Measurements from ENCODE around the gene EDNRA.

The EDNRA gene

DNA sequence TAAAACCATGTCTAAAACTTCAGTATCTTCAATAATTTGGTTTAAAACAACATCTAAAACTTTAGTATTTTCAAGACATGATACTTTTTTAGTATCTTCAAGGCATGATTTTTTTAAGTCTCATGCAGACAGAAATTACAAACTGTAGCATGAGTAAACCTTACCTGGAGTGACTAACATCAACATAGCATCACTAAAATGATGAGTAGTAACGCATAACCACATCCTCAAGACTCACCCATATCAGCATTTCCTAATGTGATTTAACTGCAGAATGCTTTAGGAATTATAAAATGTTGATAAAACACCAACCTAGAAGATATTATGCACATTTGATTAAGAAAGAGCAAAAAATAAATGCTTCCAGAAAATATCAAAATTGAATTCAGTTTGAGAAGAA lies 19.7 kb upstream of the EDNRA start:
- Histone ChIP-seq H3K27ac (no peak overlapping the region), H3K4me3 (ENCODE audit: low read depth in 1 of 2, low read length in 1 of 2) (no peak overlapping the region), H3K27me3 (no peaks in the 10 kb centered on the region), H3K9me3 (no peaks in the 10 kb centered on the region), H3K4me1 (ENCODE audit: control insufficient read depth in 1 of 2, insufficient read depth in 1 of 2, low read depth in 1 of 2, low read length in 1 of 2) (no peaks in the 10 kb centered on the region), H3K36me3 (no peaks in the 10 kb centered on the region)
- no peak for TF ChIP-seq CTCF (IDR thresholded peaks at IDR 0.05)

- Histone ChIP-seq H3K27ac (no peak overlapping the region), H3K27me3 (no peaks in the 10 kb centered on the region), H3K36me3 (no peaks in the 10 kb centered on the region), H3K9me3 (no peaks in the 10 kb centered on the region), H3K4me3 (ENCODE audit: low read depth in 1 of 2, low read length in 1 of 2) (no peak overlapping the region), H3K4me1 (ENCODE audit: control insufficient read depth in 1 of 2, insufficient read depth in 1 of 2, low read depth in 1 of 2, low read length in 1 of 2) (no peaks in the 10 kb centered on the region)
- no peak for TF ChIP-seq CTCF (IDR thresholded peaks at IDR 0.05)
Measured at GRCh38 chr4:147463065-147463464, 17.8 kb upstream of the EDNRA start.

GRCh38 chr4:147465461-147465860 lies 15.4 kb upstream of the EDNRA start:
- TF ChIP-seq CTCF (IDR thresholded peaks at IDR 0.05): no peak
- H3K27ac ChIP-seq: no peak overlapping the region
- no peaks in the 10 kb centered on the region for H3K27me3 ChIP-seq
- no peaks in the 10 kb centered on the region for H3K36me3 ChIP-seq
- no peaks in the 10 kb centered on the region for H3K9me3 ChIP-seq
- H3K4me1 ChIP-seq (ENCODE audit: control insufficient read depth in 1 of 2, insufficient read depth in 1 of 2, low read depth in 1 of 2, low read length in 1 of 2): no peaks in the 10 kb centered on the region
- no peak overlapping the region for H3K4me3 ChIP-seq (ENCODE audit: low read depth in 1 of 2, low read length in 1 of 2)

DNA sequence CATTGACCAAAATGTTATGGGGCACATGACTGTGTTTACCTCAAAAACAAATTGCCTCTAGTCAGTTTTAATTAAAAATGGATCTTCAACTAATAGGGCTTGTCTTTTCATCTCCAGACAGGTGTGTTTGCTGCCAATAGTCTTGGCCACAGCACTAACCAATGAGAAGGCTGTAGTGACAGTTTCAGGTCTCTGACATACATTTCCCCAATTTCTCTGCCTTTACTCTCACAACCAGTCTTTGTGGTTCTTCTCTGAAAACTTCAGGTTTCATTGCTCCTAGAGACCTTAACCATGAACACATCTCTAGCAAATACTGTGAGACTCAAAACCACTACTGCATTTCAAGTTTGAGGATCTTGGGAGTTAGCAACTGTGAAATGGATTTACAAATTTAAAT lies 3.5 kb upstream of the EDNRA start:
- Histone ChIP-seq H3K27ac (no peak overlapping the region), H3K36me3 (no peaks in the 10 kb centered on the region), H3K9me3 (no peaks in the 10 kb centered on the region), H3K27me3 (peaks cover 35% of the 10 kb centered on the region), H3K4me3 (ENCODE audit: low read depth in 1 of 2, low read length in 1 of 2) (no peak overlapping the region), H3K4me1 (ENCODE audit: control insufficient read depth in 1 of 2, insufficient read depth in 1 of 2, low read depth in 1 of 2, low read length in 1 of 2) (no peaks in the 10 kb centered on the region)
- TF ChIP-seq CTCF (IDR thresholded peaks at IDR 0.05): no peak

- Histone ChIP-seq H3K27ac (no peak overlapping the region), H3K4me1 (ENCODE audit: control insufficient read depth in 1 of 2, insufficient read depth in 1 of 2, low read depth in 1 of 2, low read length in 1 of 2) (no peaks in the 10 kb centered on the region), H3K9me3 (no peaks in the 10 kb centered on the region), H3K4me3 (ENCODE audit: low read depth in 1 of 2, low read length in 1 of 2) (no peak overlapping the region), H3K36me3 (no peaks in the 10 kb centered on the region), H3K27me3 (peaks cover 43% of the 10 kb centered on the region)
- no peak for TF ChIP-seq CTCF (IDR thresholded peaks at IDR 0.05)
Measured at GRCh38 chr4:147479376-147479775, 1.5 kb upstream of the EDNRA start.

GRCh38 chr4:147479786-147480185 lies 1.1 kb upstream of the EDNRA start:
- no peaks in the 10 kb centered on the region for H3K9me3 ChIP-seq
- H3K36me3 ChIP-seq: no peaks in the 10 kb centered on the region
- no peaks in the 10 kb centered on the region for H3K4me1 ChIP-seq (ENCODE audit: control insufficient read depth in 1 of 2, insufficient read depth in 1 of 2, low read depth in 1 of 2, low read length in 1 of 2)
- H3K4me3 ChIP-seq (ENCODE audit: low read depth in 1 of 2, low read length in 1 of 2): no peak overlapping the region
- H3K27ac ChIP-seq: no peak overlapping the region
- H3K27me3 ChIP-seq: peaks cover 44% of the 10 kb centered on the region
- no peak for TF ChIP-seq CTCF (IDR thresholded peaks at IDR 0.05)

Data from neutrophil (primary cell).